ENCODE data around the gene PCDH10. TPM values are rescaled to one million over a fixed set of nuclear protein-coding genes. Genes with fewer than 3 reads are reported as not detected.

PCDH10 gene
- total and polyA plus RNA-seq, 10 of the 15 experiments (the other 5 are each of a cell fraction or from before 2014, with no cell fraction given) = under 0.01 to 0.38 (median 0.02) TPM; not detected in 6

GRCh38 chr4:133188433-133189146 lies 39.5 kb downstream of the PCDH10 start:
- Histone ChIP-seq H3K9ac (ENCODE audit: control insufficient read depth, insufficient read depth, low read length) (no peak overlapping the region), H3K36me3 (ENCODE audit: control insufficient read depth in 2 of 2, insufficient read depth in 2 of 2, low read length in 1 of 2) (no peaks in the 10 kb centered on the region), H4K20me1 (ENCODE audit: control insufficient read depth, insufficient read depth) (no peaks in the 10 kb centered on the region), H3K79me2 (ENCODE audit: control insufficient read depth, insufficient read depth, low read length) (no peaks in the 10 kb centered on the region), H3K4me3 (no peak overlapping the region), H3K4me1 (ENCODE audit: control insufficient read depth, insufficient read depth, low read length) (no peaks in the 10 kb centered on the region), H2AFZ (ENCODE audit: control insufficient read depth, low read depth, low read length) (no peak overlapping the region; the same call in 1 of the 2 replicates), H3K9me3 (replicated peaks; ENCODE audit: control insufficient read depth, insufficient read depth, low read length) (no peaks in the 10 kb centered on the region), H3K27me3 (replicated peaks in 1 of 2; ENCODE audit: control insufficient read depth in 2 of 2, insufficient read depth in 2 of 2, low read length in 1 of 2) (no peaks in the 10 kb centered on the region), H3K4me2 (ENCODE audit: control insufficient read depth, insufficient read depth) (no peak overlapping the region), H3K27ac (ENCODE audit: control insufficient read depth, insufficient read depth) (no peak overlapping the region)
- in situ Hi-C loops (cut with MboI) = no loop called here
- intact Hi-C loops (cut with micrococcal nuclease; ENCODE audit: unreplicated experiment) = no loop called here
- TF ChIP-seq ZNF384 (IDR thresholded peaks at IDR 0.05; ENCODE audit: borderline replicate concordance, low read depth, low read length) (peak; percentile 62), PKNOX1 (IDR thresholded peaks at IDR 0.05) (0 out of 2 replicates have a peak, but pooled peaks have one; percentile 6), BMI1 (IDR thresholded peaks at IDR 0.05; ENCODE audit: borderline replicate concordance) (no peak), KAT2A (conservative IDR thresholded peaks at IDR 0.05; ENCODE audit: control insufficient read depth, low read depth, low read length) (no peak)
- ChIA-PET CTCF (interaction anchor here (1.2 kb wide), 1 partner anchor 10 kb away, joined by 5 read pairs; no protein-coding TSS in a partner anchor), SMC1A (ENCODE audit: uncharacterized antibody, unreplicated experiment) (interaction anchor here (0.6 kb wide), 1 partner anchor 155 kb away, joined by 3 read pairs; no protein-coding TSS in a partner anchor), RAD21 (ENCODE audit: unreplicated experiment) (no interaction called here), POLR2A (interaction anchor here (0.6 kb wide), 1 partner anchor 553 kb away, joined by 4 read pairs; no protein-coding TSS in a partner anchor)
- FAIRE-seq = no peak
- DNase-seq (ENCODE audit: low read depth, low spot score) = no peak
- no TSS peak for BruUV-seq (replicated peaks)
- peak; percentile 87 for ATAC-seq
- 52% methylated on average over 8 of the region's 8 CpGs for WGBS (ENCODE audit: insufficient coverage, insufficient replicate concordance, low lambda C conversion rate, missing lambda C conversion rate)

DNA sequence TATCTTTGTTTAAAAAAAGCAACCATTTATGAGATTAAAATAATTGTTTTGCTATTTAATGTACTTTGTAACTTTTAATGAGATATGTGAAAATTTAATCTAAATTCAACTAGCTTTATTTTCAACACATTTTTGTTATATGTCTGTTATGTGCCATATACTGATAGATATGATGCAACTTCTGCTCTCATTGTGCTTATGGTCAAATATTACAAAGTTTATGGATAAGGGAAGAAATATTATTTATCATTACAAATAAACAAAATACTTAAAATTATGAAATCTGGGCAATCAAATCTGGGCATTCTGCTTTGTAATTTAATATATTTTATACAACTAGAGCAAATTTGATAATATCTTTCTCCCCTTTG lies 40.0 kb downstream of the PCDH10 start:
- Histone ChIP-seq H3K27ac (ENCODE audit: control insufficient read depth, insufficient read depth) (no peak overlapping the region), H3K9ac (ENCODE audit: control insufficient read depth, insufficient read depth, low read length) (no peak overlapping the region), H3K36me3 (ENCODE audit: control insufficient read depth in 2 of 2, insufficient read depth in 2 of 2, low read length in 1 of 2) (no peaks in the 10 kb centered on the region), H3K4me2 (ENCODE audit: control insufficient read depth, insufficient read depth) (no peak overlapping the region), H2AFZ (ENCODE audit: control insufficient read depth, low read depth, low read length) (no peak overlapping the region), H3K79me2 (ENCODE audit: control insufficient read depth, insufficient read depth, low read length) (no peaks in the 10 kb centered on the region), H4K20me1 (ENCODE audit: control insufficient read depth, insufficient read depth) (no peaks in the 10 kb centered on the region), H3K4me3 (no peak overlapping the region), H3K4me1 (ENCODE audit: control insufficient read depth, insufficient read depth, low read length) (no peaks in the 10 kb centered on the region), H3K27me3 (replicated peaks in 1 of 2; ENCODE audit: control insufficient read depth in 2 of 2, insufficient read depth in 2 of 2, low read length in 1 of 2) (no peaks in the 10 kb centered on the region), H3K9me3 (replicated peaks; ENCODE audit: control insufficient read depth, insufficient read depth, low read length) (no peaks in the 10 kb centered on the region)
- in situ Hi-C loops (cut with MboI) (no loop called here), intact Hi-C loops (cut with micrococcal nuclease; ENCODE audit: unreplicated experiment) (no loop called here)
- DNase-seq (ENCODE audit: low read depth, low spot score) = no peak
- ATAC-seq = no peak
- ChIA-PET POLR2A (interaction anchor here (0.6 kb wide), 1 partner anchor 552 kb away, joined by 4 read pairs; no protein-coding TSS in a partner anchor), RAD21 (ENCODE audit: unreplicated experiment) (no interaction called here), CTCF (no interaction called here), SMC1A (ENCODE audit: uncharacterized antibody, unreplicated experiment) (no interaction called here)
- no peak for FAIRE-seq
- BruUV-seq (replicated peaks) = no TSS peak
- TF ChIP-seq ESRRA (IDR thresholded peaks at IDR 0.05; ENCODE audit: low read length) = no peak
- TF ChIP-seq BRCA1 (IDR thresholded peaks at IDR 0.05; ENCODE audit: low read depth, low read length) = no peak
- no peak for TF ChIP-seq ATF7 (IDR thresholded peaks at IDR 0.05; ENCODE audit: low read depth)
- no peak for TF ChIP-seq ZNF592 (IDR thresholded peaks at IDR 0.05)
- no peak for TF ChIP-seq NRF1 (conservative IDR thresholded peaks at IDR 0.05; ENCODE audit: low read depth, low read length)
